Endothelial cell (in vitro differentiated cells): ENCODE measurements around the gene KIAA1671. TPM values are rescaled to one million over a fixed set of nuclear protein-coding genes. Genes with fewer than 3 reads are reported as not detected.

ENCODE experiments used
- DNase-seq: peaks from one replicate; pipeline ENCODE4 v3.0.0; 2021; ENCODE audit warnings: low spot score
- H3K27ac Mint-ChIP-seq: one replicate; pipeline ENCODE4 v1.8.0; 2021; ENCODE audit warnings: mixed read lengths, inconsistent platforms; ENCODE audit not compliant: unreplicated experiment
- H3K27me3 Mint-ChIP-seq: one replicate; pipeline ENCODE4 v1.8.0; 2021; ENCODE audit warnings: mild to moderate bottlenecking, moderate library complexity, mixed read lengths, inconsistent platforms; ENCODE audit not compliant: unreplicated experiment
- H3K36me3 Mint-ChIP-seq: one replicate; pipeline ENCODE4 v1.8.0; 2021; ENCODE audit warnings: mild to moderate bottlenecking, low read depth, mixed read lengths, inconsistent platforms; ENCODE audit not compliant: unreplicated experiment
- H3K4me1 Mint-ChIP-seq: one replicate; pipeline ENCODE4 v1.8.0; 2021; ENCODE audit warnings: mild to moderate bottlenecking, mixed read lengths, inconsistent platforms; ENCODE audit not compliant: unreplicated experiment
- H3K4me3 Mint-ChIP-seq: one replicate; pipeline ENCODE4 v1.8.0; 2021; ENCODE audit warnings: mild to moderate bottlenecking, mixed read lengths, inconsistent platforms; ENCODE audit not compliant: unreplicated experiment
- H3K9me3 Mint-ChIP-seq: one replicate; pipeline ENCODE4 v1.8.0; 2021; ENCODE audit warnings: mixed read lengths, inconsistent platforms; ENCODE audit not compliant: unreplicated experiment
- CTCF ChIP-seq: fragments of 200-600 bp; sonication (generic); IDR thresholded peaks from one replicate; pipeline ENCODE4 v1.5.0; 2021; ENCODE audit warnings: antibody characterized with exemption; ENCODE audit not compliant: unreplicated experiment
- total RNA-seq: library from RNA; stranded (reverse); fragmentation: NEBNext Ultra II Directional; extraction: Animal tissue kit (Norgen Biotek cat#: 25700); gene quantifications from one replicate; pipeline ENCODE4 v1.2.1, GENCODE V29; 2021; ENCODE audit not compliant: unreplicated experiment

The KIAA1671 gene
- total RNA-seq, 1 donor from 2014 or later: 92.1 TPM

DNA sequence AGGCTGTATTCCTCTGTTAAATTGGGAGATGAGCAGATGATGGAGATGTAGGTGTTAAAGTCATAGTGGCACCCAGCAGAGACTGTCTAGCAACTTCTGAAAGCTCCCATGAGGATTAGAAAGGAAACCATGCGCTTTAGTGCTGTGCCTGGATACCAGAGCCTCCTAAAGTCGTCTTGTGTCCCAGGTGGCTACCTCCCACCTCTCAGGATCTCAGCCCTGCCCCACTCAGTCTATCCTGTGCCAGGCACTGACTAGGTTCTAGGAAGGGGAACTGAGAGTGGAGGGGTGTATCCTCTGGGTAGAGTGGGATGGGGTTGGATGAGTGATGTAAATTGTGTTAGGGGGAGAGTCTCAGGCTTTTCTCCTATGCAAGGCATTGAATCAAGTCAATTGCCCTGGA, 60.2 kb downstream of the KIAA1671 start:
- no peak overlapping the region for H3K4me3 Mint-ChIP-seq

DNA sequence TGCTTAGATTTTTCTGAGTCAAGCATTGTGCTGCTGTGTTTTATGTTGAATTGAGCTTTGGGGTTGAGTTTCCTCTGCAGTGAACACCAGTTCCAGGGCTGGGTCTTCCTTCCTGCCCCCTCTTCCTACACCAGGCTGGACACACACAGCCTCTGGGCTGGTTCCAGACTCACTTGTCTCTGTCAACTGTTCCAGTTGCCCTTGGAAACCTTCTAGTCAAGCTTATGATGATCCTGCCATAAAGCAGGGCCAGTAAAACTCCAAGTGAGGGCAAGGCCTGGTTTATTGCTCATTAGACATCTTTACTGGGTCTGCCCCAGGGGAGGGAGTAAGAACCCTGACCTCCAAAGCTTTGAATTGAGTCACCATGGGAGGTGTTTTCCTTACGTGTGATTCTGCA, 61.1 kb downstream of the KIAA1671 start:
- peaks cover 31% of the 10 kb centered on the region for H3K4me1 Mint-ChIP-seq
- peaks cover 4% of the 10 kb centered on the region for H3K27me3 Mint-ChIP-seq
- no peak for TF ChIP-seq CTCF
- H3K4me3 Mint-ChIP-seq: no peak overlapping the region
- DNase-seq: no peak
- no peaks in the 10 kb centered on the region for H3K9me3 Mint-ChIP-seq
- H3K36me3 Mint-ChIP-seq: peaks cover 5% of the 10 kb centered on the region
- H3K27ac Mint-ChIP-seq: no peak overlapping the region

More for the DNA sequence above, 60.2 kb downstream of the KIAA1671 start:
- no peak for TF ChIP-seq CTCF
- H3K9me3 Mint-ChIP-seq: no peaks in the 10 kb centered on the region
- peak overlapping the region; percentile 69 for H3K27ac Mint-ChIP-seq
- peaks cover 4% of the 10 kb centered on the region for H3K27me3 Mint-ChIP-seq
- H3K4me1 Mint-ChIP-seq: peaks cover 22% of the 10 kb centered on the region
- no peak for DNase-seq
- peaks cover 5% of the 10 kb centered on the region for H3K36me3 Mint-ChIP-seq

DNA sequence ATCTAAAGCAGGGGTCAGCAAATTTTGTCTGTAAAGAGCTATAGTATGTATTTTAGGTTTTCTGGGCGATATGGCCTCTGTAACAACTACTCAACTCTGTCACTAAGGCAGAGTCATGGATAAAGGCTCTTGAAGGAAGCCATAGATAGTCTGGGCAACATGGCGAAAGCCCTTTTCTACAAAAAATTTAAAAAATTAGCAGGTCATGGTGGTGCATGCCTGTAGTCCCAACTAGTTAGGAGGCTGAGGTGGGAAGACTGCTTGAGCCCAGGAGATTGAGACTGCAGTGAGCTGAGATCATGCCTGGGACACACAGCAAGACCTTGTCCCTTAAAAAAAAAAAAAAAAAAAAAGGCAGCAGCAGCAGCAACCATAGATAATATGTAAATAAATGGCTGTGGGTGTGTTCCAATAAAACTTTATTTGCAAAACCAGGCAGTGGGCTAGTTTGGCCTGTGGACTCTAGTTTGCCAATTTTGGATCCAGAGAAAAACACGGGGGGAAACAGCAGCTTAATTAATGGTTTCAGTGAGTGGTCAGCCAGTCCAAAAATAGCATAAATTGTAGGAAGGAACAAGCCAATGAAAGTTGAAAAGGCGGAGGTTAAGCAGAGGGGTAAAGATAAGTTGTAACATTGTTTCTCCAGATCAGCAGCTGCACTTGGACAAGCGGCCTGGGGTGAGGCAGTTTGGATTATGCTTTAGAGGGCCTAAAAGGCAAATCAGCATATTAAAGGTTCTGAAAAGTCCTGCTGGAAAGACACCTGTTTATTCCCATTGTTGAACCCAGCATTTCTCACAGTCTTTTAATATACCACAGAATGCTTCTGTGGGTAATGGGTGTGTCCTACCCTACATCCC, 62.6 kb downstream of the KIAA1671 start:
- peaks cover 45% of the 10 kb centered on the region for H3K4me1 Mint-ChIP-seq
- H3K27ac Mint-ChIP-seq: no peak overlapping the region
- peaks cover 4% of the 10 kb centered on the region for H3K27me3 Mint-ChIP-seq
- DNase-seq: no peak
- TF ChIP-seq CTCF: no peak
- peaks cover 5% of the 10 kb centered on the region for H3K36me3 Mint-ChIP-seq
- no peak overlapping the region for H3K4me3 Mint-ChIP-seq
- H3K9me3 Mint-ChIP-seq: no peaks in the 10 kb centered on the region

DNA sequence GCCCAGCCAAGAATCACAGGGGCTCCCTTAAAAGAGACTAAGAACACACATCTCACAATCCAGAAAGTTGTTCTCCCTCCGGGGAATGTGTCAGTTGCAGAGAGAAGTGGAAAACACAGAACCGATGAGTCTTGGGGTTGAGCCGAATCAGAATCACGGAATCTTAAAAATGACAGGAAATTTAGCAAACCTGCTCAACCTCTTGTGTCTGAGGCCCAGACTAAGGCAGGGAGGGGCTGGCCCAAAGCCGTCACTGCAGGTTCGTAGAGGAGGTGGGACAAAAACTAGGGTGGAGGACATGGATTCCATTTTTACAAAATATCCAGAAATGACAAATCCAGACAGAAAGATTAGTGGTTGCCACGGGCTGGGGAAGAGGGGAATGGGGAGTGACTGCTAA, 63.8 kb downstream of the KIAA1671 start:
- no peak overlapping the region for H3K27ac Mint-ChIP-seq

More for the DNA sequence above, 63.8 kb downstream of the KIAA1671 start:
- Mint-ChIP-seq H3K9me3 (no peaks in the 10 kb centered on the region), H3K27me3 (peaks cover 6% of the 10 kb centered on the region), H3K36me3 (peaks cover 5% of the 10 kb centered on the region), H3K4me1 (peaks cover 54% of the 10 kb centered on the region), H3K4me3 (no peak overlapping the region)
- DNase-seq: no peak
- TF ChIP-seq CTCF: no peak
